Measurements from ENCODE around the gene IRAK1. TPM values are rescaled to one million over a fixed set of nuclear protein-coding genes. Genes with fewer than 3 reads are reported as not detected.

The IRAK1 gene
- total and polyA plus RNA-seq, 4 donors = 10.2 to 68.4 (median 46.9) TPM

- Histone ChIP-seq H3K9me3 (ENCODE audit: control insufficient read depth, insufficient read depth, low read length) (peaks cover 2% of the 10 kb centered on the region), H3K4me1 (ENCODE audit: control insufficient read depth, insufficient read depth, low read length) (peaks cover 62% of the 10 kb centered on the region), H3K36me3 (ENCODE audit: control insufficient read depth, insufficient read depth, low read length) (peaks cover 76% of the 10 kb centered on the region), H3K4me3 (ENCODE audit: low read depth, low read length) (no peak overlapping the region), H3K27me3 (ENCODE audit: control insufficient read depth, insufficient read depth, low read length) (no peaks in the 10 kb centered on the region), H3K27ac (ENCODE audit: low read depth, low read length) (no peak overlapping the region)
- 72% methylated on average over 14 of the region's 16 CpGs for WGBS (ENCODE audit: insufficient coverage)
- no peak for DNase-seq (ENCODE audit: low read depth in 4 of 6, low spot score in 6 of 6)
Measured at GRCh38 chrX:154015581-154016264, 4.0 kb downstream of the IRAK1 start.

- 86% methylated on average over 23 of the region's 24 CpGs for WGBS (ENCODE audit: insufficient coverage)
- peaks cover 54% of the 10 kb centered on the region for H3K4me1 ChIP-seq (ENCODE audit: control insufficient read depth, insufficient read depth, low read length)
- peaks cover 78% of the 10 kb centered on the region for H3K36me3 ChIP-seq (ENCODE audit: control insufficient read depth, insufficient read depth, low read length)
- no peak overlapping the region for H3K4me3 ChIP-seq (ENCODE audit: low read depth, low read length)
- H3K27me3 ChIP-seq (ENCODE audit: control insufficient read depth, insufficient read depth, low read length) = no peaks in the 10 kb centered on the region
- DNase-seq (ENCODE audit: low read depth in 4 of 6, low spot score in 6 of 6) = no peak
- H3K9me3 ChIP-seq (ENCODE audit: control insufficient read depth, insufficient read depth, low read length) = peaks cover 2% of the 10 kb centered on the region
- no peak overlapping the region for H3K27ac ChIP-seq (ENCODE audit: low read depth, low read length)
Measured at GRCh38 chrX:154014429-154015380, 5.0 kb downstream of the IRAK1 start.

GRCh38 chrX:154013614-154014360, 5.9 kb downstream of the IRAK1 start:
- WGBS (ENCODE audit: insufficient coverage) = 52% methylated on average over 15 of the region's 20 CpGs
- peaks cover 77% of the 10 kb centered on the region for H3K36me3 ChIP-seq (ENCODE audit: control insufficient read depth, insufficient read depth, low read length)
- peaks cover 49% of the 10 kb centered on the region for H3K4me1 ChIP-seq (ENCODE audit: control insufficient read depth, insufficient read depth, low read length)
- DNase-seq (ENCODE audit: low read depth in 4 of 6, low spot score in 6 of 6) = peak in 3 of 6 donors; percentile 17 to 69 (median 64)
- peak overlapping the region; percentile 85 for H3K27ac ChIP-seq (ENCODE audit: low read depth, low read length)
- no peaks in the 10 kb centered on the region for H3K27me3 ChIP-seq (ENCODE audit: control insufficient read depth, insufficient read depth, low read length)
- no peak overlapping the region for H3K4me3 ChIP-seq (ENCODE audit: low read depth, low read length)
- peaks cover 2% of the 10 kb centered on the region for H3K9me3 ChIP-seq (ENCODE audit: control insufficient read depth, insufficient read depth, low read length)

- DNase-seq (ENCODE audit: low read depth in 4 of 6, low spot score in 6 of 6) = no peak
- Histone ChIP-seq H3K4me3 (ENCODE audit: low read depth, low read length) (no peak overlapping the region), H3K27ac (ENCODE audit: low read depth, low read length) (peak overlapping the region; percentile 85), H3K27me3 (ENCODE audit: control insufficient read depth, insufficient read depth, low read length) (no peaks in the 10 kb centered on the region), H3K4me1 (ENCODE audit: control insufficient read depth, insufficient read depth, low read length) (peaks cover 41% of the 10 kb centered on the region), H3K36me3 (ENCODE audit: control insufficient read depth, insufficient read depth, low read length) (peaks cover 70% of the 10 kb centered on the region), H3K9me3 (ENCODE audit: control insufficient read depth, insufficient read depth, low read length) (peaks cover 2% of the 10 kb centered on the region)
- WGBS (ENCODE audit: insufficient coverage) = 72% methylated on average over 17 of the region's 17 CpGs
Measured at GRCh38 chrX:154013001-154013421, 6.7 kb downstream of the IRAK1 start.

GRCh38 chrX:154012336-154012991, 7.2 kb downstream of the IRAK1 start:
- H3K27me3 ChIP-seq (ENCODE audit: control insufficient read depth, insufficient read depth, low read length) = no peaks in the 10 kb centered on the region
- H3K27ac ChIP-seq (ENCODE audit: low read depth, low read length) = peak overlapping the region; percentile 85
- WGBS (ENCODE audit: insufficient coverage) = 67% methylated on average over 17 of the region's 17 CpGs
- H3K4me3 ChIP-seq (ENCODE audit: low read depth, low read length) = no peak overlapping the region
- peak in 2 of 6 donors; percentile 20 to 64 for DNase-seq (ENCODE audit: low read depth in 4 of 6, low spot score in 6 of 6)
- peaks cover 38% of the 10 kb centered on the region for H3K4me1 ChIP-seq (ENCODE audit: control insufficient read depth, insufficient read depth, low read length)
- peaks cover 2% of the 10 kb centered on the region for H3K9me3 ChIP-seq (ENCODE audit: control insufficient read depth, insufficient read depth, low read length)
- peaks cover 65% of the 10 kb centered on the region for H3K36me3 ChIP-seq (ENCODE audit: control insufficient read depth, insufficient read depth, low read length)

- Histone ChIP-seq H3K4me1 (ENCODE audit: control insufficient read depth, insufficient read depth, low read length) (peaks cover 37% of the 10 kb centered on the region), H3K36me3 (ENCODE audit: control insufficient read depth, insufficient read depth, low read length) (peaks cover 62% of the 10 kb centered on the region), H3K27ac (ENCODE audit: low read depth, low read length) (peak overlapping the region; percentile 85), H3K4me3 (ENCODE audit: low read depth, low read length) (no peak overlapping the region), H3K9me3 (ENCODE audit: control insufficient read depth, insufficient read depth, low read length) (peaks cover 2% of the 10 kb centered on the region), H3K27me3 (ENCODE audit: control insufficient read depth, insufficient read depth, low read length) (no peaks in the 10 kb centered on the region)
- DNase-seq (ENCODE audit: low read depth in 4 of 6, low spot score in 6 of 6) = no peak
- 78% methylated on average over 15 of the region's 18 CpGs for WGBS (ENCODE audit: insufficient coverage)
Measured at GRCh38 chrX:154011376-154012335, 8.0 kb downstream of the IRAK1 start.

GRCh38 chrX:154010330-154011087, 9.2 kb downstream of the IRAK1 start:
- 86% methylated on average over 18 of the region's 18 CpGs for WGBS (ENCODE audit: insufficient coverage)
- Histone ChIP-seq H3K4me3 (ENCODE audit: low read depth, low read length) (no peak overlapping the region), H3K27ac (ENCODE audit: low read depth, low read length) (no peak overlapping the region), H3K36me3 (ENCODE audit: control insufficient read depth, insufficient read depth, low read length) (peaks cover 53% of the 10 kb centered on the region), H3K4me1 (ENCODE audit: control insufficient read depth, insufficient read depth, low read length) (peaks cover 27% of the 10 kb centered on the region), H3K9me3 (ENCODE audit: control insufficient read depth, insufficient read depth, low read length) (peaks cover 2% of the 10 kb centered on the region), H3K27me3 (ENCODE audit: control insufficient read depth, insufficient read depth, low read length) (no peaks in the 10 kb centered on the region)
- no peak for DNase-seq (ENCODE audit: low read depth in 4 of 6, low spot score in 6 of 6)

- 83% methylated on average over 1 of the region's 4 CpGs for WGBS (ENCODE audit: insufficient coverage)
- Histone ChIP-seq H3K27ac (ENCODE audit: low read depth, low read length) (no peak overlapping the region), H3K36me3 (ENCODE audit: control insufficient read depth, insufficient read depth, low read length) (peaks cover 34% of the 10 kb centered on the region), H3K4me1 (ENCODE audit: control insufficient read depth, insufficient read depth, low read length) (peaks cover 24% of the 10 kb centered on the region), H3K27me3 (ENCODE audit: control insufficient read depth, insufficient read depth, low read length) (no peaks in the 10 kb centered on the region), H3K9me3 (ENCODE audit: control insufficient read depth, insufficient read depth, low read length) (peaks cover 2% of the 10 kb centered on the region), H3K4me3 (ENCODE audit: low read depth, low read length) (no peak overlapping the region)
- no peak for DNase-seq (ENCODE audit: low read depth in 4 of 6, low spot score in 6 of 6)
Measured at GRCh38 chrX:154008521-154008920, 11.2 kb downstream of the IRAK1 start.

Measured in spinal cord (tissue), 10 donors.